Ishikawa (cell line): Measurements from ENCODE around the gene VPS37B.

ENCODE experiments used
- CEBPB ChIP-seq: IDR thresholded peaks from 2 replicates; pipeline ENCODE4 v1.6.1; 2012
- CREB1 ChIP-seq: IDR thresholded peaks from 2 replicates; pipeline ENCODE4 v1.6.1; 2012; ENCODE audit warnings: low read depth
- EGR1 ChIP-seq: IDR thresholded peaks from 2 replicates; pipeline ENCODE4 v1.6.1; 2012
- EP300 ChIP-seq: IDR thresholded peaks from 2 replicates; pipeline ENCODE4 v1.6.1; 2012; ENCODE audit warnings: borderline replicate concordance
- FOXM1 ChIP-seq: IDR thresholded peaks from 2 replicates; pipeline ENCODE4 v1.6.1; 2012; ENCODE audit warnings: low read depth, borderline replicate concordance
- NFIC ChIP-seq: IDR thresholded peaks from 2 replicates; pipeline ENCODE4 v1.6.1; 2012
- RAD21 ChIP-seq: IDR thresholded peaks from 2 replicates; pipeline ENCODE4 v1.6.1; 2012; ENCODE audit warnings: low read depth
- TAF1 ChIP-seq: IDR thresholded peaks from 2 replicates; pipeline ENCODE4 v1.6.1; 2012; ENCODE audit warnings: low read depth, mild to moderate bottlenecking
- TCF12 ChIP-seq: IDR thresholded peaks from 2 replicates; pipeline ENCODE4 v1.6.1; 2012; ENCODE audit warnings: low read depth
- TEAD4 ChIP-seq: IDR thresholded peaks from 2 replicates; pipeline ENCODE4 v1.6.1; 2012
- YY1 ChIP-seq: IDR thresholded peaks from 2 replicates; pipeline ENCODE4 v1.6.1; 2012; ENCODE audit warnings: low read depth
- ZBTB7A ChIP-seq: IDR thresholded peaks from 2 replicates; pipeline ENCODE4 v1.6.1; 2012; ENCODE audit warnings: low read depth
- TF ChIP-seq, protein P1 (sequence below): IDR thresholded peaks from 2 replicates; pipeline ENCODE4 v1.6.1; 2012; ENCODE audit warnings: low read depth, mild to moderate bottlenecking
- TF ChIP-seq, protein P2 (sequence below): IDR thresholded peaks from 2 replicates; pipeline ENCODE4 v1.6.1; 2012
- TF ChIP-seq, protein P3 (sequence below): IDR thresholded peaks from 2 replicates; pipeline ENCODE4 v1.6.1; 2012

The VPS37B gene

DNA sequence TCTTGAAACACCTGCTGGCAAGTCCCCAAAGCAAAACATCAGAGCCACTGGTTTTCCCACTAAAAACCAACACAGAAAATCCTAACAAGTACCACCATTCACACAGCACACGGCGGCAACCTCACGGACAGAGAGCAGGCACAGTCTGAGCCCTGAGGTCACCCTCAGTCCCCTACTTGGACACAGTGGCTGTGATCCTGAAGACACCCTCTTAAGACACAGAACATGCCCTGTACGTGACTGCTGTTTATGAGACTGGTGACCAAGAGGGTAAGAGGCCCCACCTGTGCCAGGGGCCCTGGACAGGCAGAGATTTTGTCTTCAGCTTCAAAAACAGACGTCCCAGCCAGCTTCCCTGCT, 31.1 kb downstream of the VPS37B start:
- TF ChIP-seq EGR1 (no peak), FOXM1 (no peak), TEAD4 (no peak), EP300 (no peak), CEBPB (no peak), NFIC (no peak), TCF12 (no peak), ZBTB7A (no peak), TAF1 (no peak), CREB1 (no peak), RAD21 (no peak), YY1 (no peak)
- TF ChIP-seq, protein P1, sequence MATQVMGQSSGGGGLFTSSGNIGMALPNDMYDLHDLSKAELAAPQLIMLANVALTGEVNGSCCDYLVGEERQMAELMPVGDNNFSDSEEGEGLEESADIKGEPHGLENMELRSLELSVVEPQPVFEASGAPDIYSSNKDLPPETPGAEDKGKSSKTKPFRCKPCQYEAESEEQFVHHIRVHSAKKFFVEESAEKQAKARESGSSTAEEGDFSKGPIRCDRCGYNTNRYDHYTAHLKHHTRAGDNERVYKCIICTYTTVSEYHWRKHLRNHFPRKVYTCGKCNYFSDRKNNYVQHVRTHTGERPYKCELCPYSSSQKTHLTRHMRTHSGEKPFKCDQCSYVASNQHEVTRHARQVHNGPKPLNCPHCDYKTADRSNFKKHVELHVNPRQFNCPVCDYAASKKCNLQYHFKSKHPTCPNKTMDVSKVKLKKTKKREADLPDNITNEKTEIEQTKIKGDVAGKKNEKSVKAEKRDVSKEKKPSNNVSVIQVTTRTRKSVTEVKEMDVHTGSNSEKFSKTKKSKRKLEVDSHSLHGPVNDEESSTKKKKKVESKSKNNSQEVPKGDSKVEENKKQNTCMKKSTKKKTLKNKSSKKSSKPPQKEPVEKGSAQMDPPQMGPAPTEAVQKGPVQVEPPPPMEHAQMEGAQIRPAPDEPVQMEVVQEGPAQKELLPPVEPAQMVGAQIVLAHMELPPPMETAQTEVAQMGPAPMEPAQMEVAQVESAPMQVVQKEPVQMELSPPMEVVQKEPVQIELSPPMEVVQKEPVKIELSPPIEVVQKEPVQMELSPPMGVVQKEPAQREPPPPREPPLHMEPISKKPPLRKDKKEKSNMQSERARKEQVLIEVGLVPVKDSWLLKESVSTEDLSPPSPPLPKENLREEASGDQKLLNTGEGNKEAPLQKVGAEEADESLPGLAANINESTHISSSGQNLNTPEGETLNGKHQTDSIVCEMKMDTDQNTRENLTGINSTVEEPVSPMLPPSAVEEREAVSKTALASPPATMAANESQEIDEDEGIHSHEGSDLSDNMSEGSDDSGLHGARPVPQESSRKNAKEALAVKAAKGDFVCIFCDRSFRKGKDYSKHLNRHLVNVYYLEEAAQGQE: no peak
- TF ChIP-seq, protein P2, sequence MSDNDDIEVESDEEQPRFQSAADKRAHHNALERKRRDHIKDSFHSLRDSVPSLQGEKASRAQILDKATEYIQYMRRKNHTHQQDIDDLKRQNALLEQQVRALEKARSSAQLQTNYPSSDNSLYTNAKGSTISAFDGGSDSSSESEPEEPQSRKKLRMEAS: no peak
- TF ChIP-seq, protein P3, sequence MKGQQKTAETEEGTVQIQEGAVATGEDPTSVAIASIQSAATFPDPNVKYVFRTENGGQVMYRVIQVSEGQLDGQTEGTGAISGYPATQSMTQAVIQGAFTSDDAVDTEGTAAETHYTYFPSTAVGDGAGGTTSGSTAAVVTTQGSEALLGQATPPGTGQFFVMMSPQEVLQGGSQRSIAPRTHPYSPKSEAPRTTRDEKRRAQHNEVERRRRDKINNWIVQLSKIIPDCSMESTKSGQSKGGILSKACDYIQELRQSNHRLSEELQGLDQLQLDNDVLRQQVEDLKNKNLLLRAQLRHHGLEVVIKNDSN: no peak

DNA sequence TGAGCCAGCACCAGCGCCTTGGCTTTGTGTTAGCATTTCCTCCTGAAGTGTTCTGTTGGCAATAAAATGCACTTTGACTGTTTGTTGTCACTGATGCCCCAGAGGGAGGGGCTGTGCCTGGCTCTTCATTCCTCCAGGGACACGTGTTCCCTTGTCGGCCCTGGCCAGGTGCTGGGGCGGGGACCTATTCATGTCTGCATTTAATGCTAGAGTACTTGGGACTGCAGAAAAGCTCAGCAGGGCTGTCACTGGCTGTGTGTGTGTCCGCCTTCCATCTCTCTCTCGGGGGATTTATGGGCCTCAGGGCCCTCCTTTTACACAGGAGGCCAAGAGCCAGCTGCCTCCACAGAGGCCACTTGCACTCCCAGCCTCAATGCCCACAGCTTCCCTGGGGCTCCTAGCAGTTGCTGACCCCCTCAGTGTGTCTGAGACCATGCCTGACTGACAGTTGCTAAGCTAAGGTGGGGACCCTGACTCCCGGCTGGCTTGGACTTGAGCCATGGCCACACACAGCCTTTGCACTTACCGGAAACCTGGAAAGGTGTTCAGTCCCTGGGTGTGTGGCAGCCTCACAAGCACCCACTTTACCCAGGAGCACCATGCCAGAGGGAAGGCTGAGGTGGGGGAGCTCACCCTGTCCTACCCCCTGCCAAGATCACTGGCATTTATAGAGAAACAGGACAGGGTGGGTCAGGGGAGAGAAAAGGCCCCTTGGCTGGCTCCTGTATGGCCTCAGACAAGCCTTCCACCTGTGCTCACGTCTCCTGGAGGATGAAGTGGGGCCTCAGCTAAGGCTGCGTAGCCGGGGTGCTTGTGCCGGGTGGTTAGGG, 32.8 kb downstream of the VPS37B start:
- TF ChIP-seq CREB1 (no peak), YY1 (no peak)

DNA sequence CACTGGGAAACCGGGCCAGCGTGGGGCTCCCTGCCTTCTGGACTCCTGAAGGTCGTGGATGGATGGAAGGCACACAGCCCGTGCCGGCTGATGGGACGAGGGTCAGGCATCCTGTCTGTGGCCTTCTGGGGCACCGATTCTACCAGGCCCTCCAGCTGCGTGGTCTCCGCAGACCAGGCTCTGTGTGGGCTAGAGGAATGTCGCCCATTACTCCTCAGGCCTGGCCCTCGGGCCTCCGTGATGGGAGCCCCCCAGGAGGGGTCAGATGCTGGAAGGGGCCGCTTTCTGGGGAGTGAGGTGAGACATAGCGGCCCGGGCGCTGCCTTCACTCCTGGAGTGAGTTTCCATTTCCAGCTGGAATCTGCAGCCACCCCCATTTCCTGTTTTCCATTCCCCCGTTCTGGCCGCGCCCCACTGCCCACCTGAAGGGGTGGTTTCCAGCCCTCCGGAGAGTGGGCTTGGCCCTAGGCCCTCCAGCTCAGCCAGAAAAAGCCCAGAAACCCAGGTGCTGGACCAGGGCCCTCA, 33.8 kb downstream of the VPS37B start:
- TF ChIP-seq CREB1 (no peak), TAF1 (no peak), EP300 (no peak), RAD21 (no peak), TCF12 (no peak), FOXM1 (no peak)
- TF ChIP-seq, protein P1: no peak

DNA sequence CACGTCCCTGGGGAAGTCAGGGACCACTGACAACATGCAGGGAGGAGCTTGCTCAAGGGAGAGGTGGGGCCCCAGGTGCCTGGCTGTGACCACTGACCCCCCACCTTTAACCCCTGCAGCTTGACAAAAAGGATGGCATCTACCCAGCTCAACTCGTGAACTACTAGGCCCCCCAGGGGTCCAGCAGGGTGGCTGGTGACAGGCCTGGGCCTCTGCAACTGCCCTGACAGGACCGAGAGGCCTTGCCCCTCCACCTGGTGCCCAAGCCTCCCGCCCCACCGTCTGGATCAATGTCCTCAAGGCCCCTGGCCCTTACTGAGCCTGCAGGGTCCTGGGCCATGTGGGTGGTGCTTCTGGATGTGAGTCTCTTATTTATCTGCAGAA, 34.3 kb downstream of the VPS37B start:
- TF ChIP-seq TEAD4 (no peak), ZBTB7A (no peak), RAD21 (no peak), YY1 (no peak), CEBPB (no peak), EP300 (no peak)

DNA sequence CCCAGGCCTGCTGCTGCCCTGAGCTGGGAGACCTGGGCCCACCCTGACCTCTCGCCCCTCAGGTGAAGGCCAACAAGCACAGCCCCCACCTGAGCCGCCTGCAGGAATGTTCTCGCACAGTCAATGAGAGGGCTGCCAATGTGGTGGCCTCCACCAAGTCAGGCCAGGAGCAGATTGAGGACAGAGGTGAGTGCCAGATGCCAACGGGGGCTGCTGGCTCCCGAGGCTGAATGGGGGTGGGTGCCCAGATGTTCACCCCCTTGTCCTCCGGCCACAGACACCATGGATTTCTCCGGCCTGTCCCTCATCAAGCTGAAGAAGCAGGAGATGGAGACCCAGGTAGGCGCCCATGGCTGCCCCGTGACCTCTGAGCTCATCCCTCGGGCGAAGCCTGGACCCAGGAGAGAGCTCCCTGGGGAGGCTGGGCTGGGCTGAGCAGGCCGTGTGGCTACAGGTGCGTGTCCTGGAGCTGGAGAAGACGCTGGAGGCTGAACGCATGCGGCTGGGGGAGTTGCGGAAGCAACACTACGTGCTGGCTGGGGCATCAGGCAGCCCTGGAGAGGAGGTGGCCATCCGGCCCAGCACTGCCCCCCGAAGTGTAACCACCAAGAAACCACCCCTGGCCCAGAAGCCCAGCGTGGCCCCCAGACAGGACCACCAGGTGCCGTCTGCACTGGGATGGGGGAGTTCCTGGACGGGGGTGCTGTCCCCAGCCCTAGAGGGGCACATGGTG, 34.9 kb downstream of the VPS37B start:
- TF ChIP-seq RAD21 (no peak), FOXM1 (no peak)

DNA sequence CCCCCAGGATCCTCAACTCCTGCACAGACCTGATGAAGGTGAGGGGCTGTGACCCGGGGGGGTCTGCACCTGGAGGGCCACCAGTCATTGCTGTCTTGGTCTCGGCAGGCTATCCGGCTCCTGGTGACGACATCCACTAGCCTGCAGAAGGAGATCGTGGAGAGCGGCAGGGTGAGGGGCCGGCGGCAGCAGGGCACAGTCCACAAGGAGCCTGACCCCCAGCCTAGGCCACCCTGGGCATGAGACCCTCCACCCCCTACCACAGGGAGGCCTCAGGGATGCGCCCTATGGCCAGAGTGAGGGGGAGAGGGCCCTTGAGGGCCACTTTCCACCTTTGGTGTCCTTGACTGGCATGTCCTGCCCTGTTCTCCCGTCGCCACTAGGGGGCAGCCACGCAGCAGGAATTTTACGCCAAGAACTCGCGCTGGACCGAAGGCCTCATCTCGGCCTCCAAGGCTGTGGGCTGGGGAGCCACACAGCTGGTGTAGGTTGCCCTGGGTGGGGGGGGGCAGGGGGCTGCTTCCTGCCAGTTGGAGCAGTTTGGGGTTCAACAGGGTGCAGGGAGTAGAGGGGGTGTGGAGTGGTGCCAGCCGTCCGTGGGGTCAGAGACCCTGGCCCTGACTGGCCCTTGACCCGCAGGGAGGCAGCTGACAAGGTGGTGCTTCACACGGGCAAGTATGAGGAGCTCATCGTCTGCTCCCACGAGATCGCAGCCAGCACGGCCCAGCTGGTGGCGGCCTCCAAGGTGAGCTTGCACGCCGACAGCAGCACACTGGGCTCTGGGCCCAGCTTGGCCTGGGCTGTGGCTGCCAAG, 35.7 kb downstream of the VPS37B start:
- TF ChIP-seq RAD21: peak; percentile 93
- no peak for TF ChIP-seq CEBPB
- no peak for TF ChIP-seq FOXM1
- TF ChIP-seq EGR1: no peak
- TF ChIP-seq ZBTB7A: 0 out of 2 replicates have a peak, but pooled peaks have one; percentile 17
- TF ChIP-seq YY1: no peak
- TF ChIP-seq, protein P3: no peak
- no peak for TF ChIP-seq CREB1
- no peak for TF ChIP-seq NFIC
- peak; percentile 71 for TF ChIP-seq TEAD4
